GM21723 (cell line): ENCODE measurements around the gene CIAO2B.
A peak's percentile ranks its signal among the peaks of the same experiment; 100 is the strongest.
"Not testable (repeated sequence)": the region's sequence is repeated elsewhere in the genome, so short reads cannot be mapped to it uniquely, and the experiment has no call there.

Experiments
- ATAC-seq: cut with Tn5 transposase; IDR thresholded peaks from one replicate; pipeline ENCODE4 v1.9.1; 2021; ENCODE audit warnings: mild to moderate bottlenecking, moderate library complexity; ENCODE audit not compliant: unreplicated experiment

Gene CIAO2B

GRCh38 chr16:66905633-66906539, 28.3 kb downstream of the CIAO2B start:
- no peak for ATAC-seq

GRCh38 chr16:66904846-66905632, 29.2 kb downstream of the CIAO2B start:
- ATAC-seq = no peak

GRCh38 chr16:66904428-66904845, 29.8 kb downstream of the CIAO2B start:
- no peak for ATAC-seq

GRCh38 chr16:66903544-66904427, 30.4 kb downstream of the CIAO2B start:
- ATAC-seq = no peak

- no peak for ATAC-seq
Measured at GRCh38 chr16:66902648-66903543, 31.3 kb downstream of the CIAO2B start.

- no peak for ATAC-seq
Measured at GRCh38 chr16:66901626-66902025, 32.6 kb downstream of the CIAO2B start.

- no peak for ATAC-seq
Measured at GRCh38 chr16:66900721-66901441, 33.3 kb downstream of the CIAO2B start.

- no peak for ATAC-seq
Measured at GRCh38 chr16:66899945-66900710, 34.1 kb downstream of the CIAO2B start.

GRCh38 chr16:66899310-66899944, 34.8 kb downstream of the CIAO2B start:
- ATAC-seq = no peak

GRCh38 chr16:66898933-66899309, 35.3 kb downstream of the CIAO2B start:
- no peak for ATAC-seq

GRCh38 chr16:66898207-66898606, 36.0 kb downstream of the CIAO2B start:
- no peak for ATAC-seq

GRCh38 chr16:66896682-66897081, 37.5 kb downstream of the CIAO2B start:
- not testable (repeated sequence) for ATAC-seq

GRCh38 chr16:66895999-66896398, 38.2 kb downstream of the CIAO2B start:
- ATAC-seq = no peak

- ATAC-seq = no peak
Measured at GRCh38 chr16:66895689-66895979, 38.6 kb downstream of the CIAO2B start.

- peak; percentile 72 for ATAC-seq
Measured at GRCh38 chr16:66894948-66895688, 39.1 kb downstream of the CIAO2B start.

- no peak for ATAC-seq
Measured at GRCh38 chr16:66894055-66894454, 40.1 kb downstream of the CIAO2B start.

- no peak for ATAC-seq
Measured at GRCh38 chr16:66891797-66892196, 42.4 kb downstream of the CIAO2B start.

- no peak for ATAC-seq
Measured at GRCh38 chr16:66891360-66891759, 42.8 kb downstream of the CIAO2B start.
